Measurements from ENCODE around the gene LUC7L2.
"Not testable (repeated sequence)": the region's sequence is repeated elsewhere in the genome, so short reads cannot be mapped to it uniquely, and the experiment has no call there.

Gene LUC7L2

DNA sequence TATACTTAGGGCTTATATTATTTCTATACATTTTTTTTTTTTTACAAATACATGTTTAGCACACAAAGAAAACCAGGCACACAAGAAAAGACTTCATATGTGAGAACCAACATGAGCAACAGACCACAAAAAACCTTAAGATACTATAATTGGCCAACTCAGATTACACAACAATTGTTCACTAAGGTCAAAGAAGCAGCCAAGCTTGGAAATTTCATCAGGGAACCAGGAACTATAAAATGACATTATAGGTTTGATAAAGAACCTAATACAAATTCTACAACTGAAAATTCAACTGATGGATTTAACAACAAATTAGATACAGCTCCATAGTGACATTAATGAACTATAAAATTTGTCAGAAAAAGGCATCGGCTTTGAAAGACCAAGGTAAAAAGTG, 4.4 kb upstream of the LUC7L2 start:
- no peak for DNase-seq (ENCODE audit: low read depth, low spot score)

DNA sequence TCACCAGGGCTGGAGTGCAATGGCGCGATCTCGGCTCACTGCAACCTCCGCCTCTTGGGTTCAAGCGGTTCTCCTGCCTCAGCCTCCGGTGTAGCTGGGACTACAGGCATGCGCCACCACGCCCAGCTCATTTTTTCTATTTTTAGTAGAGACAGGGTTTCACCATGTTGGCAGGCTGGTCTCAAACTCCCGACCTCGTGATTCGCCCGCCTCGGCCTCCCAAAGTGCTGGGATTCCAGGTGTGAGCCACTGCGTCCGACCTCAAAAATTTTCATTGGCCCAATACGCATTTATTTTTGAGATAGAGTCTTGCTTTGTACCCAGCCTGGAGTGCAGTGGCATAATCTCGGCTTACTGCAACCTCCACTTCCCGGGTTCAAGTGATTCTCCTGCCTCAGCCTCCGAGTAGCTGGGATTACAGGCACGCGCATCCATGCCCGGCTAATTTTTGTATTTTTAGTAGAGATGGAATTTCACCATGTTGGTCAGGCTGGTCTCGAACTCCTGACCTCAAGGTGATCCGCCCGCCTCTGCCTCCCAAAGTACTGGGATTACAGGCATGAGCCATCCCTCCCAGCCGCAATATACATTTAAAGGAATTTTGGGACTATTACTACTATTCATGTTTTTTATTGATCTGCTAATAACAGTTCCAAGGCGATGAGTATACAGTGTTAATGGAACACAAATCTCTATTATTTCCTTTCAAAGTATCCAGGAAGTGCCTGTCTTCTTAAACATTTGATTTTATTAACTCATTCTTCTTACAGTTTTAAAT, 1.8 kb upstream of the LUC7L2 start:
- not testable (repeated sequence) for DNase-seq (ENCODE audit: low read depth, low spot score)

DNA sequence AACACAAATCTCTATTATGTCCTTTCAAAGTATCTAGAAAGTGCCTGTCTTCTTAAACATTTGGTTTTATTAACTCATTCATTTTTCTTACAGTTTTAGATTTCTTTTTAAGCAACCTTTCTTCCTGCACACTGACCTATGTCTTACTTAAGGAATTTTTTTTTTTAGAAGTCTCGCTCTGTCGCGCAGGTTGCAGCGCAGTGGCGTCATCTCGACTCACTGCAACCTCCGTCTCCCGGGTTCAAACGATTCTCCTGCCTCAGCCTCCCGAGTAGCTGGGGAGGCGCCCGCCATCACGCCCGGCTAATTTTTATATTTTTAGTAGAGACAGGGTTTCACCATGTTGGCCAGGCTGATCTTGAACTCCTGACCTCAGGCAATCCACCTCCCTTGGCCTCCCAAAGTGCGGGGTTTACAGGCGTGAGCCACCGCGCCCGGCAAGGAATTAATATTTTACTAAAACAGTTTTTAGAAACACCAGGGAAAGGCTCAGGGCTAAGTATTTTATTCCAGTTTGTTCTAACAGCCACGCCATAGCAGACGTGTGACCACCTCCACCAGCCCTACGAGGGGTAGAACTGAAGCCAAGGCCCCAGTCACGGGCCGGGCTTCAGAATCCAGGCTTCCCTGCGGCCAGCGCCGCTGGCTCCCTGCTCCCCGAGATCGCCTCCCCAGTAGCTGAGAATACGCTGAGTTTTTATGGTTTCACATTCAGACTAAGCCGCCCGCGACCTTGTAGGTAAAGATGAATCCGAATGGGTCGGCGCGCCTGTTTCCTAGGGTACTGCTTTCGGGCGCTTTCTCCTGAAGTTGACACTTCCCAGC, 941 bp upstream of the LUC7L2 start:
- DNase-seq (ENCODE audit: low read depth, low spot score) = no peak

DNA sequence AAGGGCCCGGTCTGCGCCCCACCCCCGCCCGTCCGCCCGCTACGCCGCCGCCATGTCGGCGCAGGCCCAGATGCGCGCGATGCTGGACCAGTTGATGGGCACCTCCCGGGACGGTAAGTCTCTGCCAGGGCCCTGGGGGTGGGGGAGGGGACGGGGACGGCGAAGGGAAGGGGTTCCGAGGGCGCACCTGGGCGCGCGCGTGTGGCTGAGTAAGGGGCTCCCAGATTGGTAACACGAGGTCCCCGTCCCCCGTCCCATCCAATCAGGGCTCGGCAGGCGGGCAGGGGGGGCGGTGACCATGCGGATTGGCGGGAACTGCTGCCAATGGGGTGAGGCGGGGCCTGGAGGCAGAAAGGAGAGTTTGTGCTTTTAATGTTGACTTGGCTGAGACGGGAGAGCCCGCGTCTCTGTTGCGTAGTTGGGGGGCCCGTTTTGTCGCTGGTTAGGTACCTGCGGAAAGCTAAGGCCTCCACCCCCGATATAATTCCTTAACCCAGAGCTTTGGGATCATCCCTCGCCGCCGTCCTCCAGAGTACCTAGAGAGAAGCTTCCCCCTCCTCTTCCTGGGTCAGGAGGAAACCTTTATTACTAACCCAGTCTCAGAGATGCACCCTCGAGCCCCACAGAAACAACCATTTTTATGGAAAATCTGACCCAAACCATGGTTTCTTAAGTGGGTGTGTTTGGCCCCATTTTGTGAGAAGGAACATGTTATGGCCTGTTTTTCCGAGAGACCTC, 685 bp downstream of the LUC7L2 start:
- peak; percentile 86 for DNase-seq (ENCODE audit: low read depth, low spot score)

DNA sequence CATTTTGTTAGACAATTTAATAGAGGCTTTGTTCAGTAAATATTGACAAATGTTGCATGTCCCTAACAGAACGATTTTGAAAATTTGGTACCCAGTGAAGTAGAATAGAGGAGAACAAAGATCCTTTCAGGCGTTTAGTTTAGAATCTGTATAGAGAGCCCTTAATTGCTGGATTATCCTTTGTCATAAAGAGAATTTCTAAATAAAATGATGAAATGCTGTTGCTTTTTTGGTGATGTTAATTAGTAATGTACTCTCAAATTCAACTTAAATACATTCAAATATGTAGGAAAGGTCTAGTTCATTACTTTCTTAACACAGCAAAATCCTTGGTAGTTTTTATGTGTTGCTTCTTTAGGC, 1.2 kb downstream of the LUC7L2 start:
- DNase-seq (ENCODE audit: low read depth, low spot score) = no peak

DNA sequence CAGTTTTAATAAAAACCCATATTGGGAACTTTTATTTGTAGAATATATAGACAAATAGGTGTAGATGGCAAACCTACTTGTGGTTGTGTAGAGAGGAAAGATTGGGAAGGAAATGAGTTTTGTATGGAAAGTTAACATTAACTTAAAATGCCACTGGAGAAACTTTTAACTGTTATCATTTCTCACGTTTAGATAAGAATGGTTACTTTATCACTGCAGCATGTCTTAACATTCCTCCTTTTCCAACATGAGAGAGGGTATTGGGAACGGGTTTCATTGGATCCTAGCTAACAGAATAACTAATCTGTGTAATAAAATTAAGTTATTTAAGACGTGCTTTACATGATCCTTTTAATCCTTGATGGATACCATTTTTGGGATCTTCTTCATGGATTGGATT, 1.8 kb downstream of the LUC7L2 start:
- no peak for DNase-seq (ENCODE audit: low read depth, low spot score)

DNA sequence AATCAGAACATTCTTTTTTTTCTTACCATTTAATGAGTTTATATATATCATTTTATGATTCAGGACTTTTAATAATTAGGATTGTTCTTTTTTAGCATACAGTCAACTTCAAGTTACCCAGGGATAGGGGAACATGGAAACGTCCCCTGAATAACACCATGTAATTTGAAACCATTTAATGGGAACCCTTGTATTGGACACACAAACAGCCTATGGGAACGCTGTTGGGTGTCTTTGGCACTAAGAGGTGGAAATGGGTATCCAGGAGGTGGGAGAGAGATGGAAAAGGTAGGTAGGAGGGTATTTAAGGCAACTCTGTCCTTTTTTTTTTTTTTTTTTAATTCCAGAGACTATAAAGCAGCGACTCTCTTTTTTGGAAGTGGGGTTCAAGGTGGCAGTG, 2.6 kb downstream of the LUC7L2 start:
- no peak for DNase-seq (ENCODE audit: low read depth, low spot score)

DNA sequence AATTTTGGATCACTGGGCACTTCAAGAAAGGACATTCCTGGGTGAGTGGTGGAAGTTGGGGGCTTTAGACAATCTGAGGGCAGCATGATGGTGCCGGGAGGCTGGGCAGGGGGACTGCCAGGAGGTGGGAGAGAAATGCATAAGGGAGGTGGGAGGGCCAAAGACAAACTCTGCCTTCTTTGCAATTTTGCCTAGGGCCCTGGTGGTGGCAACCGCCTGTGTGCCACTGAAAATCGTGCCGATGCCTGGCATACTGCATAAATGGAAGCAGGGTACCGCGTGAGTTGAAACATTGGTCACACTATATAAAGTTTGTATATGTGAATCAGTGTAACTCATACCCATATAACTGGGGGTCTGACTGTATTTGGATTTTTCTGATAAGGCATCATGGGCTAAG, 3.3 kb downstream of the LUC7L2 start:
- DNase-seq (ENCODE audit: low read depth, low spot score) = no peak

DNA sequence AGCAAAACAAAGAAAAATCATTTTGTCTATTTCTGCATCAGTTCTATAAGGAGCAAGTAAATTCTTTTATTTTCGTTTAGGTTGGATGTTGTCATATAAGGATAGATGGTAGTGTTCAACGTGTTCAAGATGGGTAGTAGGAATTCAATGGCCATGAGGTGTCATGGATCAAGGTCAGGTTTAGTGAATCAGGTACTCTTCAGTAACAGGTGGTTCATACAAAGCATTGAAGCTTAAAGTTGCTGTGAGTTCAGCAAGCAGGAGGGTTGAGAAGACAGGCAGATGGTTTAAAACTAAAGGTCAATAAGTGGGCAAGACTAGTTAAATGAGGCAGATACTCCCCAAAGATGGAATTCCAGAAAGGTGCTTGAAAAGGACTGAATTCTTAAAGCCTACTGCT, 5.6 kb downstream of the LUC7L2 start:
- DNase-seq (ENCODE audit: low read depth, low spot score) = no peak

DNA sequence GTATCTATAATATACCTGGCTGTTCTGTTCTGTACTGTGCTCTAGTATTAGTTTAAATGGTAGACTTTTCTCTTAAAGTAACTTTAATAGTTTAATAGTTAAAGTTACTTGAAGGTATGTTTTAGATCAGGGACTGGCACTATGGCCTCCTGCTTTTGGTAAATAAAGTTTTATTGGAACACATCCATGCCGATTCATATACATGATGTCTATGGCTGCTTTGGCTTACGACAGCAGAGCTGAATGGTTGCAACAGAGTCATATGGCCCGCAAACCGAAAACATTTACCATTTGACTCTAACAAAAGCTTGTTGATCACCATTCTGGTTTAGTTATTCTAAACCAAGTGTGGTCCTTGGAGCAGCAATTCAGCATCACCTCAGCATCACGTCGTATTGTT, 6.7 kb downstream of the LUC7L2 start:
- DNase-seq (ENCODE audit: low read depth, low spot score) = no peak

DNA sequence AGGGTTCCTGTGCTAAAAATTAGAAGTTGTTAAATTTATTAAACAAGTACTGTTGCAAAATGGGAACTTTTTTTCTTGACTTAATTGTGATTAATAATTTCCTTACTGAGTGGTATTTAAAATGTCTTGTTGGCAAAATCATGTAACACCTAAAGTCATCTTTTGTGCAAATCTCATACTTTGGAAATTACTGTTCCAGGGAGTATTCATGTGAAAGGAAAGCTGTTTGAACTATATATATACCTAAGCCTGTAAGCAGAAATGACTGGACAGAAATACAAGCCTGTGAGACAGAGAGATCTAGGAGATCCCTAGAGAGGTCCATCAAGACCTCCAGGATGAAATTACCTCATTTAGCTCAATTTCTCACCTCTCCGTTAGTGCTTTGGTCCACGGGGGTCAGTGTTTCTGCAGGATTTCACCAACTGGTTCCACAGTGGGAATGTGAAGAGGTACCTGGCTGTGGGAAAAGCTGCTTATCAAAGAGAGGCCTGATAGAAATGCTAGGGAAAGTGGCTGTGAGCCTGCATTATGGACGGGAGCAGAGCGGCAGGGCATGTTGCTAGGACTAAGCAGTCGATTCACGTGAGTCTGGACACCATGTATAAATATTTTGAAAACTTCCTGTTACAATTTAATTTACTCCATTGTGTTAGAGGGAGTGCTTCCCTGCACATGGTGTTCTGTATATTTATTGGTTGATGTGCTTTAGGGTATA, 7.9 kb downstream of the LUC7L2 start:
- DNase-seq (ENCODE audit: low read depth, low spot score) = no peak

DNA sequence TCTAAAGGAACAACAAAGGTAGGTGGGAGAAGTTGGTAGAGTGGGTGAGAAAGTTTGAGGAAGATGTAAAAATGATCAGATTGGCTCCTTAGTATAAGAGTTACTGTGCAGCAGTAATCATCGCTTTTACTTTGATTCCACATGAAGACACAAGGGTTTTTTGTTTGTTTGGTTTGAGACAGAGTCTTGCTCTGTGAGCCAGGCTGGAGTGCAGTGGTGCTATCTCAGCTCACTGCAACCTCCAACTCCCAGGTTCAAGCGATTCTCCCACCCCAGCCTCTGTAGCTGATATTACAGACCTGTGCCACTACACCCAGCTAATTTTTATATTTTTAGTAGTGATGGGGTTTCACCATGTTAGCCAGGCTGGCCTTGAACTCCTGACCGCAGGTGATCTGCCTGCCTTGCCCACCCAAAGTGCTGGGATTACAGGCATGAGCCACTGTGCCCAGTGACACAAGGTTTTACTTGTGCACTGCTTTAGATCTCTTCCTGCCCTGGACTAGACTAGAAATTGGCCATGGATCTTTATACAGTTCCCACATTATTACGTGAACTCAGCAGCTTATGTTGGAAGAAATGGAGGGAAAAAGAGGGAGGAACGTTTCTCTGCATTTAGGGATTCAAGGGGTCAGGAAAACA, 10.7 kb downstream of the LUC7L2 start:
- no peak for DNase-seq (ENCODE audit: low read depth, low spot score)

DNA sequence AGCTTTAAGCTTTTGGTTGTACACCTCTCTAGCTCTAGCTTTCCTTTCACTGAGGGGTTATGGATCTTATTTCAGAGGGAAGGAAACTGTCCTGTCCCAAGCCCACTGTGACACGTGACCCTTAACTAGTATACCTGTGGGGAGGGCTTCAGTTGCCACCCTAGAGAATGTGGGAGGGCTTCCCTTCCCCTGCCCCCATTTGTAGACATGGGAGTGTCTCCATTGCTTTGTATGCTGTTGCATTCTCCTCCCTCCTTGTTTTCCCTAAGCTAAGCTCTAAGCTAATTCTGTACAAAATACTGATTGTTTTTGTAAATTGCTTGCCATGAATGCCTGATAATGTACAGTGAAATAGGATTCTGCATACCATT, 11.2 kb downstream of the LUC7L2 start:
- DNase-seq (ENCODE audit: low read depth, low spot score) = no peak

DNA sequence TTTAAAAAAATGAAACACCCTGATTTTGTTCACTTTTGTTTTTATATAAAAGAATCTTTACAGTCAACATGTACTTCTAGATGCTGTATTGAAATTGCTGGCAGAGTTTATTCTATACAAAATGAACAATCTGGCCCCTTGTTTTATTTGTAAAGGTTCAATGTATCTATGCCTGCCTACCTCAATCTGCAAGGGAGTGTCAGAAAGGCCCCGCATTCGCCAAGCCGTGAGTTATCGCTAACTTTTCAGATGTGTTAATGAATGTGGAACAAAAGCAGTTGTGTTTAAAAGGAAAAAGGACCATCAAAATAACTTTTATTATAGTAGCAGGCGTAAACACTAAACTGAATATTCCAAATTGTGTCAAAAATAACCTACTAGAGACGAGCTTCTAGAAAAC, 14.6 kb downstream of the LUC7L2 start:
- DNase-seq (ENCODE audit: low read depth, low spot score) = no peak

DNA sequence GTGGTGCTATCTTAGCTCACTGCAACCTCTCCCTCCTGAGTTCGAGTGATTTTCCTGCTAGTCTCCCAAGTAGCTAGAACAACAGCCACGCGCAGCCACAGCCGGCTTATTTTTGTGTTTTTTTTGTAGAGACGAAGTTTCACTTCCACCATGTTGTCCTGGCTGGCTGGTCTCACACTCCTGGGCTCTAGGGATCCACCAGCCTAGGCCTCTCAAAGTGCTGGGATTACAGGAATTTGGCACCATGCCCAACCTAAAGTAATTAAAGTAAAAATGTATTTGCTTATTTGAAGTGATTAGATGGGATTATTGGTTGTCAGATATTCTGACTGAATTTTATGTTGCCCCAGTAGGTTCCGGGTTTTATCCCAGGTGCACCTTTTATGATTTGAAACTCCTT, 22.7 kb downstream of the LUC7L2 start:
- DNase-seq (ENCODE audit: low read depth, low spot score) = no peak

DNA sequence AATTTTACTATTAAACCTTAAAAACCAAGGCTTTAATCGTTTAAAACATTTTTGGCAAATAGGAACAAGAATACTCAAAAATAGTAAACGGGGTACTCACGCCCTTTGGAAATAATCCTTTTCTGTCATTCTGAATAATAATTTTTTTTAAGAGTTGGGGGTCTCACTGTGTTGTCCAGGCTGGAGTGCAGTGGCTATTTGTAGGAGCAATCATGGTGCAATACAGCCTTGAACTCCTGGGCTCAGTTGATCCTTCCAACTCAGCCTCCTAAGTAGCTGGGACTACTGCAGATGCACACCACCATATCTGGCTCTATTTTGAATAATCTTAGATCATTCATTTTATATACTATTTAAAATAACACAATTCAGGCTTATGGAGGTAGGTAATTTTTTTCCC, 24.9 kb downstream of the LUC7L2 start:
- no peak for DNase-seq (ENCODE audit: low read depth, low spot score)

DNA sequence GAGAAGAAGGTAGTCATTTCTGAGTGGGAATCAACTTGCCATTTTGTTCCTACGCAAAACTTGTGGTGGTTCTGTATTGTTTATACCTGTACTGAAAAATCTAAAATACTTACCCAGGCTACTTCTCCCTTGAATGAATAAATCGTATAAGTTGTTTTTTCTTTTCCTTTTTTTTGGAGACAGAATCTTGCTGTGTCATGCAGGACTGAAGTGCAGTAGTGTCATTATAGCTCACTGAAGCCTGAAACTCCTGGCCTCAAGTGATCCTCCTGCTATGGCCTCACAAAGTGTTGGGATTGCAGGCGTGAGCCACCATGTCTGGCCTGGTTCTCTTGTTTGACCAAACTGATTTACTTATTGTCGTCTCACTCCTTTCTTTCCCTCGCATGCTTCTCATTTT, 27.9 kb downstream of the LUC7L2 start:
- DNase-seq (ENCODE audit: low read depth, low spot score) = no peak

DNA sequence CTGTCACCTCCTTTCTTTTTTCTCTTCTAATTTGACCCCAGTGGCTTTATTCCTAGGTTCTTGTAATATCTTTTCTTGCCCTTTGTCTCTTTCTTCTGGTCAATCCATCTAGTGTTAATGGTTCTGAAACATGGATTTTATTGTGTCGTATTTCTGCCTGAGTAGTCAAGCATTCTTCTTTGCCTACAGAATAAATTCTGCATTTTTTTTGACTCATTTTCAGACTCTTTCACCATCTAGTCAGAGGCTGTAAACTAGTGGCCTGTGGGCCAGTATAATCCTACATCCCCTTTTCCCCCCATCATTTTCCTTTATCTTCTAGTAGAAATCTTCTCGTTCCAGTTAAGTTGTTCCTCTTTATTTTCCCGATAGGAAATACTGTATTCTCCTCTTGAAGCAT, 29.4 kb downstream of the LUC7L2 start:
- no peak for DNase-seq (ENCODE audit: low read depth, low spot score)

DNA sequence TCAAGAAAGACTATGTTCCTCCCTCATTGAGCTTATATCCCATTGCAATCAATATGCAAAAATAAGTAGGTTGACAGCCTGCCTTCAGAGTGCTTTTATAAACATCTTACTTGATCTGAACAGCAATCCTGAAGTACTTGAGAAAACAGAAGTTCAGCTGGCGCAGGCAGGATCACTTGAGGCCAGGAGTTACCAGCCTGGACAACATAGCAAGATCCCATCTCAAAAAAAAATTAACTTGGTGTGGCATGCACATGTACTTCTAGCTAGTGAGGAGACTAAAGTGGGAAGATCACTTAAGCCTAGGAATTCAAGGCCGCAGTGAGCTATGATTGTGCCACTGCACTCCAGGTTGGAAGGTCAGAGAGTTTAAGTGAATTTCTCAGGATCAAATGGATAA, 30.1 kb downstream of the LUC7L2 start:
- no peak for DNase-seq (ENCODE audit: low read depth, low spot score)

DNA sequence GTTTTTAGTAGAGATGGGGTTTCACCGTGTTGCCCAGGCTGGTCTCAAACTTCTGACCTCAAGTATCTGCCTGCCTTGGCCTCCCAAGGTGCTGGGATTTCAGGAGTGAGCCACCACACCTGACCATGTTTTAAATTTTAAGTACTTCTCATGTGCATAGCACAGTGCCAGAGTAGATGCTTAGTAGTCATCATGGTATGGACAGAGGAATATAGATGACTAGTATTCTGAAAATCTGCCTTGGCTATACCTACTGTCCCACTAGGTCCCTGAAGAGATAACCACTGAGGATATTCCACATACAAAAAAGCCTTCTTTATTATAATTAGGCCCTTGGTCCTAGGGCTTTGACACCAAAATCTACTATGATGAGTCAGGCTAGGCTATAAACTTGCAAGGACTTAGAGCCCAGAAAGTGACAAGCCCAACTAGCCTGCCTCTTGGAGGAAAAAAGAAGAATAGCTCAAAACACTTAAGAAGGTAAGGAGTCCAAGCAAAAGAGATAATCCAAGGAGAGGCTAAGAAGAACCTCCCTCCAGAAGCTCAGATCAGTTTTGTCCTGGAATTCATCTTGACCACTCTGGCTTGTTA, 34.0 kb downstream of the LUC7L2 start:
- no peak for DNase-seq (ENCODE audit: low read depth, low spot score)

DNA sequence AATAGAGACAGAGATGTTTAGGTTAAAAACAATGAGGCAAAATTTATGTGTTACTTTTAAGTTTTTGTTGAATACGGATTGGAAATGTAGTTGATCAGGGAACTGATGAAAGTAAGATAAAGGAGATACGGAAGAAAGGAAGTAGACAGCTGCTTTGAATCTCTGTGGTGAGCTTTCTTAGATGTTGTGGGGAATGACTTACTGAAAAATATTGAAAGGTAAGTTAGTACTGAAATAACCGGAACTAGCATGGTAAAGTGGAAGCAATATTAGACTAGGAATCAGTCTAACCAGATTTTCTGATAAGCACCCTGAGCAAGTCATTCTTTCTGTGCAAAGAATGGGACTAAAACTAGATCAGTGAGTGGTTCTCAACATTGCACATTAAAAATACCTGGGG, 34.8 kb downstream of the LUC7L2 start:
- no peak for DNase-seq (ENCODE audit: low read depth, low spot score)

Measured in brain pericyte (primary cell).